WTC11 (cell line): ENCODE measurements around the gene ZMPSTE24. TPM values are rescaled to one million over a fixed set of nuclear protein-coding genes. Genes with fewer than 3 reads are reported as not detected.

ENCODE experiments used
- ATAC-seq: fragments of 200-7000 bp; cut with Tn5 transposase; 2 replicates; pipeline ENCODE4 v1.10.0; 2021; ENCODE audit warnings: mild to moderate bottlenecking, moderate library complexity
- CTCF ChIA-PET: fragments of 300-600 bp; sonication (Branson Sonifier 250); formaldehyde crosslinking; loops from one replicate; lab custom pipeline; 2021; ENCODE audit warnings: antibody characterized with exemption; lab: Charles Lee
- POLR2A ChIA-PET: fragments of 350-600 bp; sonication (Branson Sonifier 250); formaldehyde crosslinking; loops from one replicate; lab custom pipeline; 2021; ENCODE audit warnings: antibody characterized with exemption; lab: Charles Lee
- DNase-seq: peaks from one replicate; pipeline ENCODE4 v3.0.0; 2021; ENCODE audit warnings: low spot score
- H3K27ac Mint-ChIP-seq: 2 replicates; pipeline ENCODE4 v1.8.0; 2021; ENCODE audit warnings: mixed read lengths
- H3K27me3 Mint-ChIP-seq: 2 replicates; pipeline ENCODE4 v1.8.0; 2021; ENCODE audit warnings: low read depth, mild to moderate bottlenecking, moderate library complexity, mixed read lengths
- H3K36me3 Mint-ChIP-seq: 2 replicates; pipeline ENCODE4 v1.8.0; 2021; ENCODE audit warnings: mixed read lengths
- H3K4me1 Mint-ChIP-seq: 2 replicates; pipeline ENCODE4 v1.8.0; 2022; ENCODE audit warnings: mixed read lengths
- H3K4me3 Mint-ChIP-seq: 2 replicates; pipeline ENCODE4 v1.8.0; 2021; ENCODE audit warnings: mild to moderate bottlenecking, moderate library complexity, mixed read lengths
- H3K9me3 Mint-ChIP-seq: 2 replicates; pipeline ENCODE4 v1.8.0; 2021; ENCODE audit warnings: mixed read lengths
- FOXK1 ChIP-seq: sonication (generic); formaldehyde crosslinking; IDR thresholded peaks from 2 replicates; pipeline ENCODE4 v1.8.0; 2022; ENCODE audit warnings: mild to moderate bottlenecking, moderate library complexity, missing genetic modification reagents
- FOXP1 ChIP-seq: sonication (generic); formaldehyde crosslinking; IDR thresholded peaks from 2 replicates; pipeline ENCODE4 v1.8.0; 2022; ENCODE audit warnings: missing genetic modification reagents, mild to moderate bottlenecking, moderate library complexity, borderline replicate concordance
- GRHL2 ChIP-seq: fragments of 250-450 bp; sonication (Bioruptor Pico); IDR thresholded peaks from 2 replicates; pipeline ENCODE4 v1.8.0; 2022; ENCODE audit warnings: mild to moderate bottlenecking, moderate library complexity; ENCODE audit not compliant: insufficient replicate concordance, severe bottlenecking
- MXD4 ChIP-seq: fragments of 250-450 bp; sonication (Bioruptor Pico); IDR thresholded peaks from 2 replicates; pipeline ENCODE4 v1.8.0; 2021; ENCODE audit warnings: mild to moderate bottlenecking, moderate library complexity, borderline replicate concordance
- NR1H2 ChIP-seq: sonication (generic); formaldehyde crosslinking; IDR thresholded peaks from 2 replicates; pipeline ENCODE4 v1.9.0; 2021; ENCODE audit warnings: mild to moderate bottlenecking, moderate library complexity, missing genetic modification reagents
- PRDM15 ChIP-seq: sonication (generic); formaldehyde crosslinking; IDR thresholded peaks from 2 replicates; pipeline ENCODE4 v1.8.0; 2022; ENCODE audit warnings: missing genetic modification reagents
- RELA ChIP-seq: sonication (generic); formaldehyde crosslinking; IDR thresholded peaks from 2 replicates; pipeline ENCODE4 v1.8.1; 2022; ENCODE audit warnings: missing genetic modification reagents, mild to moderate bottlenecking, borderline replicate concordance
- TCF7 ChIP-seq: sonication (generic); formaldehyde crosslinking; IDR thresholded peaks from 2 replicates; pipeline ENCODE4 v1.8.0; 2022; ENCODE audit warnings: mild to moderate bottlenecking, low read depth, missing genetic modification reagents, moderate library complexity
- ZNF281 ChIP-seq: sonication (generic); formaldehyde crosslinking; IDR thresholded peaks from 2 replicates; pipeline ENCODE4 v1.8.0; 2023; ENCODE audit warnings: mild to moderate bottlenecking, missing genetic modification reagents
- ZNF532 ChIP-seq: fragments of 250-450 bp; sonication (Bioruptor Pico); IDR thresholded peaks from 2 replicates; pipeline ENCODE4 v1.9.0; 2021; ENCODE audit warnings: mild to moderate bottlenecking, borderline replicate concordance
- total RNA-seq: library from RNA; stranded (reverse); gene quantifications from 3 replicates; pipeline ENCODE4 v1.2.3, GENCODE V29; 2021
- TF ChIP-seq, protein P1 (sequence below): sonication (generic); formaldehyde crosslinking; IDR thresholded peaks from 2 replicates; pipeline ENCODE4 v1.8.1; 2023; ENCODE audit warnings: mild to moderate bottlenecking, missing genetic modification reagents, moderate library complexity
- TF ChIP-seq, protein P2 (sequence below): sonication (generic); formaldehyde crosslinking; IDR thresholded peaks from 2 replicates; pipeline ENCODE4 v1.8.1; 2023; ENCODE audit warnings: mild to moderate bottlenecking, missing genetic modification reagents
- TF ChIP-seq, protein P3 (sequence below): sonication (generic); formaldehyde crosslinking; IDR thresholded peaks from 2 replicates; pipeline ENCODE4 v1.8.1; 2022; ENCODE audit warnings: low read depth, mild to moderate bottlenecking, moderate library complexity, missing genetic modification reagents, borderline replicate concordance
- TF ChIP-seq, protein P4 (sequence below): sonication (generic); formaldehyde crosslinking; IDR thresholded peaks from 2 replicates; pipeline ENCODE4 v1.8.1; 2022; ENCODE audit warnings: mild to moderate bottlenecking, moderate library complexity, missing genetic modification reagents

ZMPSTE24 gene
- total RNA-seq, 1 experiment from 2014 or later, result 31.7 TPM

DNA sequence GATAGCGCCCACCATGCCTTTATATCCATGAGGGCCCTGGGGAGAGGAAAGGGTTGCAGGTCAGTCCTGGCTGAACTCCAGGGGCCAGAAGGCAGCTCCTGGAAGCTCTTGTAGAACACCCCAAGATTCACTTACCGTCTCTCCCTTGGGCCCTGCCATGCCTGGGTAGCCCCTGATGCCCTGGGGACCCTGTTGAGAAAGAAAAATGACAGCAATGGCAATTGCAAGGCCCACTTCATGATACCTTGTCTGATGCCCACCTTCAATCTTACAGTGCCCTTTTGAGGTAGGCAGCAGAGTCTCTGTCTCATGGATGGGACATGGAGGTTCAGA, 52.1 kb downstream of the ZMPSTE24 start (continued):
- TF ChIP-seq PRDM15 (CRISPR knock-in tag), result no peak

- peaks cover 13% of the 10 kb centered on the region for H3K4me1 Mint-ChIP-seq
- TF ChIP-seq, protein P1, sequence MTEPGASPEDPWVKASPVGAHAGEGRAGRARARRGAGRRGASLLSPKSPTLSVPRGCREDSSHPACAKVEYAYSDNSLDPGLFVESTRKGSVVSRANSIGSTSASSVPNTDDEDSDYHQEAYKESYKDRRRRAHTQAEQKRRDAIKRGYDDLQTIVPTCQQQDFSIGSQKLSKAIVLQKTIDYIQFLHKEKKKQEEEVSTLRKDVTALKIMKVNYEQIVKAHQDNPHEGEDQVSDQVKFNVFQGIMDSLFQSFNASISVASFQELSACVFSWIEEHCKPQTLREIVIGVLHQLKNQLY (CRISPR knock-in tag), result no peak
- TF ChIP-seq FOXK1 (CRISPR knock-in tag) (no peak), GRHL2 (CRISPR knock-in tag) (no peak), NR1H2 (no peak)
- TF ChIP-seq, protein P2, sequence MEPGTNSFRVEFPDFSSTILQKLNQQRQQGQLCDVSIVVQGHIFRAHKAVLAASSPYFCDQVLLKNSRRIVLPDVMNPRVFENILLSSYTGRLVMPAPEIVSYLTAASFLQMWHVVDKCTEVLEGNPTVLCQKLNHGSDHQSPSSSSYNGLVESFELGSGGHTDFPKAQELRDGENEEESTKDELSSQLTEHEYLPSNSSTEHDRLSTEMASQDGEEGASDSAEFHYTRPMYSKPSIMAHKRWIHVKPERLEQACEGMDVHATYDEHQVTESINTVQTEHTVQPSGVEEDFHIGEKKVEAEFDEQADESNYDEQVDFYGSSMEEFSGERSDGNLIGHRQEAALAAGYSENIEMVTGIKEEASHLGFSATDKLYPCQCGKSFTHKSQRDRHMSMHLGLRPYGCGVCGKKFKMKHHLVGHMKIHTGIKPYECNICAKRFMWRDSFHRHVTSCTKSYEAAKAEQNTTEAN (CRISPR knock-in tag), result no peak
- TF ChIP-seq, protein P3, sequence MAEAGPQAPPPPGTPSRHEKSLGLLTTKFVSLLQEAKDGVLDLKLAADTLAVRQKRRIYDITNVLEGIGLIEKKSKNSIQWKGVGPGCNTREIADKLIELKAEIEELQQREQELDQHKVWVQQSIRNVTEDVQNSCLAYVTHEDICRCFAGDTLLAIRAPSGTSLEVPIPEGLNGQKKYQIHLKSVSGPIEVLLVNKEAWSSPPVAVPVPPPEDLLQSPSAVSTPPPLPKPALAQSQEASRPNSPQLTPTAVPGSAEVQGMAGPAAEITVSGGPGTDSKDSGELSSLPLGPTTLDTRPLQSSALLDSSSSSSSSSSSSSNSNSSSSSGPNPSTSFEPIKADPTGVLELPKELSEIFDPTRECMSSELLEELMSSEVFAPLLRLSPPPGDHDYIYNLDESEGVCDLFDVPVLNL (CRISPR knock-in tag), result no peak
- peaks cover 42% of the 10 kb centered on the region for H3K27me3 Mint-ChIP-seq
- CTCF ChIA-PET, result interaction anchor here (0.5 to 2.5 kb wide), 20 partner anchors 13 to 414 kb away, joined by 3 to 16 read pairs (median 4); partner anchors contain the start of gene SMAP2
- H3K27ac Mint-ChIP-seq, result no peak overlapping the region
- POLR2A ChIA-PET, result no interaction called here
- H3K4me3 Mint-ChIP-seq, result no peak overlapping the region
- DNase-seq (peak; percentile 58), ATAC-seq (peak; percentile 41)
- H3K36me3 Mint-ChIP-seq, result no peaks in the 10 kb centered on the region
- H3K9me3 Mint-ChIP-seq, result no peaks in the 10 kb centered on the region
These were observed 53.1 kb downstream of the ZMPSTE24 start for GRCh38 chr1:40310983-40311642.

DNA sequence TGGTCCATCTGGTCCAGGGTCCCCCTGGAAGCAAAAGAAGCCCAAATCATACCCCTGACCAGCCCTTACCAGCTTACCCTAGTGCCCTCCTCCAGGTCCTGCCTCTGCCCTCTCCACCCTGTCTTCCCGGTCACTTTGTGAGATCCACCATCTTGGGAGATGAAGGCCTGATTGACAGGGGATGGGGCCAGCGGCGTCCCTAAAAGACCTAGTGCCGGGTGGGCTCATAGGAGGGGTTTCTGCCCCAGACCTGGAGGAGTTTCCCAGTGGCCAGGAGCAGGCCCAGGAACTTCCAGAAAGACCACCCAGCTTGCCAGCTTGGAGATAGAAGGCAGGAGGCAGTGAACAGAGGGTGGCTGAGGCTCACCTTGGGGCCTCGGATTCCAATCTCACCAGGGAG, 53.7 kb downstream of the ZMPSTE24 start:
- peaks cover 13% of the 10 kb centered on the region for H3K4me1 Mint-ChIP-seq
- peaks cover 48% of the 10 kb centered on the region for H3K27me3 Mint-ChIP-seq
- H3K36me3 Mint-ChIP-seq, result no peaks in the 10 kb centered on the region
- ChIA-PET POLR2A (no interaction called here), CTCF (interaction anchor here (0.6 to 2.5 kb wide), 9 partner anchors 19 to 415 kb away, joined by 3 to 16 read pairs (median 6); no protein-coding TSS in a partner anchor)
- no peak overlapping the region for H3K27ac Mint-ChIP-seq
- no peak for ATAC-seq
- DNase-seq, result no peak
- no peaks in the 10 kb centered on the region for H3K9me3 Mint-ChIP-seq
- H3K4me3 Mint-ChIP-seq, result no peak overlapping the region
- TF ChIP-seq ZNF532, result no peak
- TF ChIP-seq, protein P4, sequence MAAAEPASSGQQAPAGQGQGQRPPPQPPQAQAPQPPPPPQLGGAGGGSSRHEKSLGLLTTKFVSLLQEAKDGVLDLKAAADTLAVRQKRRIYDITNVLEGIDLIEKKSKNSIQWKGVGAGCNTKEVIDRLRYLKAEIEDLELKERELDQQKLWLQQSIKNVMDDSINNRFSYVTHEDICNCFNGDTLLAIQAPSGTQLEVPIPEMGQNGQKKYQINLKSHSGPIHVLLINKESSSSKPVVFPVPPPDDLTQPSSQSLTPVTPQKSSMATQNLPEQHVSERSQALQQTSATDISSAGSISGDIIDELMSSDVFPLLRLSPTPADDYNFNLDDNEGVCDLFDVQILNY (CRISPR knock-in tag), result no peak
- TF ChIP-seq MXD4 (CRISPR knock-in tag), result no peak
- no peak for TF ChIP-seq ZNF281
- no peak for TF ChIP-seq FOXP1 (CRISPR knock-in tag)
- no peak for TF ChIP-seq TCF7 (CRISPR knock-in tag)
- no peak for TF ChIP-seq RELA
